ENCODE data around the gene DOK3. TPM values are rescaled to one million over a fixed set of nuclear protein-coding genes. Genes with fewer than 3 reads are reported as not detected.

The DOK3 gene
- total and polyA plus RNA-seq, 2 of the 13 experiments (the other 11 are each of a cell fraction or from before 2014, with no cell fraction given) = 1.4 to 1.5 TPM

GRCh38 chr5:177459357-177459756 lies 50.3 kb downstream of the DOK3 start (continued):
- TF ChIP-seq, protein P1, sequence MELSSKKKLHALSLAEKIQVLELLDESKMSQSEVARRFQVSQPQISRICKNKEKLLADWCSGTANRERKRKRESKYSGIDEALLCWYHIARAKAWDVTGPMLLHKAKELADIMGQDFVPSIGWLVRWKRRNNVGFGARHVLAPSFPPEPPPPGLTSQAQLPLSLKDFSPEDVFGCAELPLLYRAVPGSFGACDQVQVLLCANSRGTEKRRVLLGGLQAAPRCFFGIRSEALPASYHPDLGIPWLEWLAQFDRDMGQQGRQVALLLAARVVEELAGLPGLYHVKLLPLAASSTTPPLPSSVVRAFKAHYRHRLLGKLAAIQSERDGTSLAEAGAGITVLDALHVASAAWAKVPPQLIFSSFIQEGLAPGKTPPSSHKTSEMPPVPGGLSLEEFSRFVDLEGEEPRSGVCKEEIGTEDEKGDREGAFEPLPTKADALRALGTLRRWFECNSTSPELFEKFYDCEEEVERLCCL (CRISPR knock-in tag; IDR thresholded peaks at IDR 0.05; ENCODE audit: borderline replicate concordance) = no peak
- TF ChIP-seq ZBED4 (CRISPR knock-in tag; IDR thresholded peaks at IDR 0.05; ENCODE audit: borderline replicate concordance) = no peak
- TF ChIP-seq ZNF205 (CRISPR knock-in tag; IDR thresholded peaks at IDR 0.05) = no peak

GRCh38 chr5:177458912-177459350 lies 50.7 kb downstream of the DOK3 start:
- H3K4me2 ChIP-seq (ENCODE audit: low read depth, low read length) = no peak overlapping the region
- ChIA-PET CTCF (ENCODE audit: low intra/inter-chr PET ratio, low total read pairs) (no interaction called here), POLR2A (no interaction called here)
- BruUV-seq (replicated peaks) = no TSS peak
- ATAC-seq (no peak), FAIRE-seq (no peak), DNase-seq (ENCODE audit: low spot score) (no peak)
- WGBS (ENCODE audit: low lambda C conversion rate) = 94% methylated on average over 6 of the region's 14 CpGs
- TF ChIP-seq ZNF180 (CRISPR knock-in tag; IDR thresholded peaks at IDR 0.05; ENCODE audit: borderline replicate concordance, low read depth) = no peak
- peak; percentile 50 for TF ChIP-seq RFX1 (IDR thresholded peaks at IDR 0.05)
- peaks cover 12% of the 10 kb centered on the region; the same call in 1 of the 2 replicates for H4K20me1 ChIP-seq (ENCODE audit: insufficient read depth, low read length)
- peaks cover 1% of the 10 kb centered on the region for H3K79me2 ChIP-seq (ENCODE audit: insufficient read depth, low read length)
- no peak overlapping the region for H3K27ac ChIP-seq (ENCODE audit: extremely low read length, insufficient read depth, low read length)
- no peak overlapping the region for H3K9ac ChIP-seq (ENCODE audit: insufficient read depth, low read depth, low read length)
- H3K27me3 ChIP-seq (ENCODE audit: control insufficient read depth in 1 of 2, insufficient read depth in 2 of 2, low read length in 2 of 2) = no peaks in the 10 kb centered on the region; a peak in 1 of 5 replicates
- no peak overlapping the region for H3K4me3 ChIP-seq (replicated peaks in 1 of 3; ENCODE audit: insufficient read depth in 1 of 3, low read depth in 2 of 3, low read length in 3 of 3)
- H3K36me3 ChIP-seq (replicated peaks in 1 of 2; ENCODE audit: control insufficient read depth in 1 of 2, insufficient read depth in 2 of 2, low read length in 2 of 2) = peaks cover 0 to 4% of the 10 kb centered on the region in 2 experiments; a peak in 1 of 5 replicates
- in situ Hi-C loops (cut with HindIII; ENCODE audit: extremely low pct_ligation_motif_present, low pct_unique_long_range_greater_than_20kb) = loop anchor here (5.0 to 25.0 kb wide), 2 partner anchors 72 to 347 kb away; no protein-coding TSS in a partner anchor
- intact Hi-C loops (cut with micrococcal nuclease; ENCODE audit: unreplicated experiment) = no loop called here
- H2AFZ ChIP-seq (ENCODE audit: low read length) = no peak overlapping the region
- H3K4me1 ChIP-seq (ENCODE audit: insufficient read depth, low read length) = peaks cover 13% of the 10 kb centered on the region
- H3K9me3 ChIP-seq (ENCODE audit: low read length) = no peaks in the 10 kb centered on the region
